Pancreas (tissue), 10 donors: ENCODE data around the gene TRERF1. TPM values are rescaled to one million over a fixed set of nuclear protein-coding genes. Genes with fewer than 3 reads are reported as not detected.

Experiments
- ATAC-seq, 4 donors: fragments of 200-7000 bp; cut with Tn5 transposase; one replicate each; pipeline versions ENCODE4 v1.8.0 to v1.9.1; 2020; ENCODE audit warnings: mild to moderate bottlenecking in 4 of 4, moderate library complexity in 4 of 4
- DNase-seq, 6 donors: peaks; one replicate each; pipeline ENCODE4 v3.0.0-alpha.2; 2020
- FAIRE-seq: peaks from 2 replicates; lab custom pipeline; 2012; peaks lifted over from hg19 to GRCh38; lab: Jason Lieb, UNC
- H3K27ac ChIP-seq, 4 donors: fragments of 200-600 bp; sonication (generic); 1 replicate in 3 of 4; 2 replicates in 1 of 4; pipeline versions ENCODE4 v1.5.0 to v1.8.0; 2020
- H3K27me3 ChIP-seq, 4 donors: fragments of 200-600 bp; one replicate each; pipeline ENCODE4 v1.8.0; 2021
- H3K36me3 ChIP-seq, 3 donors: fragments of 200-600 bp; sonication (generic) in 1 of 3; one replicate each; pipeline versions ENCODE4 v1.5.0 to v1.8.0; 2020 to 2021
- H3K4me1 ChIP-seq, 3 donors: fragments of 200-600 bp; one replicate each; pipeline ENCODE4 v1.8.0; 2021
- H3K4me3 ChIP-seq, 4 donors: fragments of 200-600 bp; sonication (generic) in 2 of 4; one replicate each; pipeline versions ENCODE4 v1.5.0 to v1.8.0; 2020 to 2021
- H3K9me3 ChIP-seq, 4 donors: fragments of 200-600 bp; one replicate each; pipeline ENCODE4 v1.8.0; 2021
- WGBS, 2 donors: extraction: QIAGEN DNeasy Blood & Tissue Kit; methylation state at CpG; one replicate each; pipeline ENCODE4 v1.1.7; 2013; 5-methylcytosine and 5-hydroxymethylcytosine counted together
- intact Hi-C, 3 donors: fragments of 100-400 bp; cut with DNase I; formaldehyde crosslinking; loops; one replicate each; pipeline versions ENCODE4 v1.11.1 to v1.14.2; 2022
- polyA plus RNA-seq, 2 donors: library from polyadenylated mRNA; stranded (reverse); fragments of 200-250 nt; gene quantifications; one replicate each; pipeline ENCODE4 v1.2.3, GENCODE V29; 2013
- total RNA-seq, 6 donors: library from RNA; stranded (reverse); fragmentation: NEBNext Ultra II Directional in 4 of 6; extraction: Animal tissue kit (Norgen Biotek cat#: 25700) in 4 of 6; gene quantifications; one replicate each; pipeline versions ENCODE4 v1.2.1 to v1.2.4, GENCODE V29; 2021 to 2023
- TF ChIP-seq, protein P1 (sequence below), 4 donors: fragments of 200-600 bp; sonication (generic) in 3 of 4; IDR thresholded peaks; one replicate each; pipeline versions ENCODE4 v1.5.0 to v1.8.0; 2021; ENCODE audit warnings: antibody characterized with exemption in 4 of 4
- donor health status: healthy with polysubstance abuse.
- donor health status: DM: no; HTN: no; CAD: no; lungs with moderate emphysema.
- donor health status: DM: no; HTN: no; CAD: no.
- donor health status: control.
- donor health status: control.
- donor health status: Bipolar disorder and iron deficiency.
- donor health status: DM: yes; HTN: yes; CAD: no.
- donor health status: DM: no; HTN: no; CAD: no.
- donor health status: DM: no; HTN: no; CAD: no.
- donor health status: DM: yes; HTN: yes; CAD: no.

The TRERF1 gene
- total and polyA plus RNA-seq, 8 donors = 0.94 to 2.5 (median 1.5) TPM

- intact Hi-C loops = no loop called here
- peak in 1 of 6 donors; percentile 18 for DNase-seq
- ATAC-seq = peak in 1 of 4 donors; percentile 0
- H3K27ac ChIP-seq = peak overlapping the region in 1 of 4 donors; percentile 19
- H3K4me1 ChIP-seq = peaks cover 0 to 6% (median 4%) of the 10 kb centered on the region in 3 donors
- H3K9me3 ChIP-seq = no peaks in the 10 kb centered on the region
- H3K27me3 ChIP-seq = no peaks in the 10 kb centered on the region
- TF ChIP-seq, protein P1, sequence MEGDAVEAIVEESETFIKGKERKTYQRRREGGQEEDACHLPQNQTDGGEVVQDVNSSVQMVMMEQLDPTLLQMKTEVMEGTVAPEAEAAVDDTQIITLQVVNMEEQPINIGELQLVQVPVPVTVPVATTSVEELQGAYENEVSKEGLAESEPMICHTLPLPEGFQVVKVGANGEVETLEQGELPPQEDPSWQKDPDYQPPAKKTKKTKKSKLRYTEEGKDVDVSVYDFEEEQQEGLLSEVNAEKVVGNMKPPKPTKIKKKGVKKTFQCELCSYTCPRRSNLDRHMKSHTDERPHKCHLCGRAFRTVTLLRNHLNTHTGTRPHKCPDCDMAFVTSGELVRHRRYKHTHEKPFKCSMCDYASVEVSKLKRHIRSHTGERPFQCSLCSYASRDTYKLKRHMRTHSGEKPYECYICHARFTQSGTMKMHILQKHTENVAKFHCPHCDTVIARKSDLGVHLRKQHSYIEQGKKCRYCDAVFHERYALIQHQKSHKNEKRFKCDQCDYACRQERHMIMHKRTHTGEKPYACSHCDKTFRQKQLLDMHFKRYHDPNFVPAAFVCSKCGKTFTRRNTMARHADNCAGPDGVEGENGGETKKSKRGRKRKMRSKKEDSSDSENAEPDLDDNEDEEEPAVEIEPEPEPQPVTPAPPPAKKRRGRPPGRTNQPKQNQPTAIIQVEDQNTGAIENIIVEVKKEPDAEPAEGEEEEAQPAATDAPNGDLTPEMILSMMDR (IDR thresholded peaks at IDR 0.05) = no peak
- H3K36me3 ChIP-seq = no peaks in the 10 kb centered on the region
- whole genome bisulfite sequencing, 2 donors = 29 to 31% methylated on average over 21 to 22 of the region's 22 CpGs
- H3K4me3 ChIP-seq = peak overlapping the region; percentile 53 to 87 (median 64)
- FAIRE-seq = no peak
Measured at GRCh38 chr6:42450477-42451332, 1.0 kb downstream of the TRERF1 start.

DNA sequence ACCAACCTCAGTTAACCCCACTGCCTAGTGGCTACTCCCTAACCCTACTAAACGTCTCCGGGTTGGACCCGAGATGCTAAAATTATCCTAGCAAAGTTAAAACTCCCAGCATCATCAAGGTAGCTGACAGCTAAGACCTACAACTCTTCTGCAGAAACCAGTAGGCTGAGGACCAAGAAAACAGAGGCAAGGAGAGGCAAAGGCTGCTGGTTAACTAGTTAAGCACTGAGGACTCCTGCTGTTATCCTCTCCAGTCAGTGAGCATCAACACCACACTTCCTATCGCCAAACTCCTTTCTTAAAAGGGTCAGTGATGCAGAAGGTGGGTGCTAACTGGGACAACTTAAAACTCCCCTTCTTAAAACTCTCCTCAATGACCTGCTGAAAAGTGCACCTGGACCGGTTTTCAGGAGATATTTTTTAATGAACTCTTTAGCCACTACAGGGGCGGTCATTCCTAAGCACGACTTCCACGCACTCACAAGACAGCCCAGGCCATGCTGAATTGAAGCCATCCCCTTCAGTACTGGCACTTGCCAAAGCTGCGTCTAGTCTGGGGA is 1.7 kb downstream of the TRERF1 start:
- intact Hi-C loops = no loop called here
- 54 to 57% methylated on average over 9 of the region's 9 CpGs for WGBS, 2 donors

GRCh38 chr6:42448927-42449659 is 2.6 kb downstream of the TRERF1 start:
- H3K9me3 ChIP-seq = no peaks in the 10 kb centered on the region
- no peaks in the 10 kb centered on the region for H3K27me3 ChIP-seq
- H3K4me3 ChIP-seq = no peak overlapping the region
- no peak for ATAC-seq
- no peak for DNase-seq
- WGBS, 2 donors = 59 to 60% methylated on average over 7 of the region's 7 CpGs
- H3K36me3 ChIP-seq = no peaks in the 10 kb centered on the region
- no peak overlapping the region for H3K27ac ChIP-seq
- H3K4me1 ChIP-seq = peaks cover 0 to 4% (median under 1%) of the 10 kb centered on the region in 3 donors
- intact Hi-C loops = no loop called here
- FAIRE-seq = no peak
- TF ChIP-seq, protein P1 (IDR thresholded peaks at IDR 0.05) = no peak

More for the DNA sequence above, 1.7 kb downstream of the TRERF1 start:
- DNase-seq (no peak), ATAC-seq (no peak), FAIRE-seq (no peak)
- Histone ChIP-seq H3K9me3 (no peaks in the 10 kb centered on the region), H3K4me3 (peak overlapping the region in 3 of 4 donors; percentile 64 to 87 (median 65)), H3K27me3 (no peaks in the 10 kb centered on the region), H3K27ac (peak overlapping the region in 1 of 4 donors; percentile 19), H3K36me3 (no peaks in the 10 kb centered on the region), H3K4me1 (peaks cover 0 to 6% (median 4%) of the 10 kb centered on the region in 3 donors)
- TF ChIP-seq, protein P1 (IDR thresholded peaks at IDR 0.05) = no peak

DNA sequence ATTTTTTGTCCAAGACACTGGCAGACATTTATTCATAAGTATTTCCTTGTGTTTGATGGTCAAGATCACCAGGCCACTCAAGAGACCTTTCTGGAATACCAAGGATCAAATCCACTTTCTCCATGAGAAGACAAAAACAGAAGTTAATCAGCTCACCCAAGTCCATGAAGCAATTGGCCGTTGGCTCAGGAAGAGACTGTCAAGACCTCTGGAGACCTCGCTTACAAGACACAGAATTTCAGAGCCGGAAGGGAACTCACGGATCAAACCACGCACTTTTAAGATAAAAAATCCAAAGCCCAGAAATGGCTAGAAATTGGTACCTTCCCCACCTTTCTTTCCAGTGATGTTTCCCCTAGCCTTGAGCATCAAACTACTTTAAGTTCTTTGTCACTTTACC is 3.3 kb downstream of the TRERF1 start:
- WGBS, 2 donors = 82 to 84% methylated on average over 5 of the region's 5 CpGs
- Histone ChIP-seq H3K27ac (no peak overlapping the region), H3K36me3 (no peaks in the 10 kb centered on the region), H3K4me3 (no peak overlapping the region), H3K27me3 (no peaks in the 10 kb centered on the region), H3K9me3 (no peaks in the 10 kb centered on the region), H3K4me1 (no peaks in the 10 kb centered on the region)
- no peak for ATAC-seq
- DNase-seq = no peak
- FAIRE-seq = no peak
- intact Hi-C loops = no loop called here
- TF ChIP-seq, protein P1 (IDR thresholded peaks at IDR 0.05) = no peak
